Adipose tissue (tissue), 3 donors: ENCODE data around the gene PAPPA2. TPM values are rescaled to one million over a fixed set of nuclear protein-coding genes. Genes with fewer than 3 reads are reported as not detected.

Source experiments
- H3K27ac ChIP-seq: one replicate; pipeline ENCODE4 v1.5.1; 2013; ENCODE audit warnings: low read depth, low read length
- WGBS, 3 donors: extraction: QIAGEN DNeasy Blood & Tissue Kit; methylation state at CpG; one replicate each; pipeline ENCODE4 v1.1.7; 2013; 5-methylcytosine and 5-hydroxymethylcytosine counted together
- polyA plus RNA-seq, 3 donors: library from polyadenylated mRNA; stranded (reverse); fragments of 200-250 nt; gene quantifications; one replicate each; pipeline ENCODE4 v1.2.3, GENCODE V29; 2013
- donor health status: healthy with polysubstance abuse.
- donor health status: Bipolar disorder and iron deficiency.
- donor health status: healthy.

The PAPPA2 gene
- polyA plus RNA-seq, 3 donors, result 0.15 to 0.79 (median 0.61) TPM

DNA sequence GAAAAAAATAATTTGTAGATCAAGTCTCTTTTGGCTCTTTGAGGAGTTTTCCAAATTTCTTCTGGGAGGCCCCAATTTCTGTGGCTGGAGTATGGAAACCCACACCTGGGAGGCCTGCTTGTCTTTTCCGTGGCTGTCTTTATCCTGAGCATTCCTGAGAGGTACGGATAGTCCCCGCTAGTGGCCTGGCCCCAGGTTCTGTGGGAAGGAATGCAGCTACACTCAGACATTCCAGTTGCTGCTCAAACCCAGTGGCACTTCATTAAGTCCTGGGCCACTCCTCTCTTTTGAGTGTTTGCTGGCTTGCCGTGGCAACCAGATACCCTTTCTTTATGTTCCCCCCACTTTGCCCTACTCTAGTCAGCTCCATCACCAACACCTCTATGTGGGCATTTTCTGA lies 391.1 kb downstream of the PAPPA2 start:
- 89 to 98% (median 93%) methylated on average over 4 of the region's 4 CpGs for WGBS, 3 donors
- H3K27ac ChIP-seq, result no peak overlapping the region

DNA sequence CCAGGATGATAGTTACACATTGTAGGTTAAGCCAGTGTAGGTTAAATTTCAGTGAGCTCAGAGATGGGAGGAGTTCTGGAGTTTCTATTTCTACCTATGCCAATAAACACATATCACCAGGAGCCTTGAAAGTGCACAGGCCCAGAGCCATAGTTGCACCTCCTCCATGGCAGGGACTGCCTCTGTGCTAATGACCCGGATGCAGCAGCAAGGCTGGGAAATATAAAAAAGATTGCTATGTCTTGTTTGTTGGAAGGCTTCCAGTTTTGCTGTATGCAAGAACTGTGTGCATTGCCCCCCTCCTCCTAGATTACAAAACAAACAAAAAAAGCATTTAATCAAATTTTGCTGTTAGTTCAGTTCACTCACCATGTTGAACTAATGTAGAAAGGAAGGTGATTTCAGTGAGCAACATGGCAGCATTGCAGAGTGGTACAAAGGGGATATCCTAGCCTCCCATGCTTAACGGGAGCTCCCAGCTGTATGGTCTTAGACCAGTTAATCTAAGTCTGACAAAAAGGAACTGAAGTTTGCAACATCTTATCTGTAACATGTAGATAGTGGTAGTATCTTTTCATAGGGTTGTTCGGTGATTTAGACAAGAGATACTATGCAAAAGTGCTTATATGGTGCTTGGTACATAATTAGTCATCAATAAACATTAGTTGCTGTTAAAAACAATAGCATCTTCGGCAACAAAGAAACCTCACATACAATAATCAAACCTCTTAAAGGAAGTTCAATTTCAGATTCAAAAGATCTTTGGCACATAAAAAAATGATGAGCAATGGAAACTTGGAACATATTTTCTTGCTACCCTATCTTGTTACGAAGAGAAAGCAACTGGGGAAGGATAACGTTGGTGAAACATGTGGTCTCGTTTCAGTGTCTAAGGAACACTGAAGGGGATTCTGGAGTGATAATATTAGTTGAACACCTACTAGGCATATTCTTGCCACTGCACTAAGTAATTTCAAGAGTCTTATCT lies 392.1 kb downstream of the PAPPA2 start:
- no peak overlapping the region for H3K27ac ChIP-seq
- 61 to 83% (median 76%) methylated on average over 7 of the region's 7 CpGs for WGBS, 3 donors

DNA sequence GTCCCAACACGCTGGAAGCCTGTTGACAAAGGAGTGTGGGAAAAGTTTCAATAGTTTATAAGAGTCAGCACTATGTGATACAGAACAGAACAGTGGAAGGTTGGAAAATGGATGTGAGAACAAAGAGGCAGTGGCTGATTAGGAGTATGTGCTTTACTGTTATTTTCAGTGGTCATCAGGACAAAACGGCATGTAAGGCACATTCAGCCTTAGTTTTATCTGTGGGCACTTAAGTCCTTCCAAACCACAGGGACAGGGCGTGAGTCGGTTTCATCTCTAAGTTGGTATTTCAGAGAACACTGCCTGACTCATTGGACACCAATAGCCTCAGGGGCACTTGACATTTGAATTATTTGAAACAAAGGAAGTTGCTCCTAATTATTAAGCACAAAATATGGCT lies 394.7 kb downstream of the PAPPA2 start:
- 74 to 75% (median 75%) methylated on average over 4 of the region's 4 CpGs for WGBS, 3 donors

GRCh38 chr1:176858433-176858916 lies 395.5 kb downstream of the PAPPA2 start:
- no peak overlapping the region for H3K27ac ChIP-seq
- 65 to 66% (median 65%) methylated on average over 4 of the region's 4 CpGs for WGBS, 3 donors

More for the DNA sequence above, 394.7 kb downstream of the PAPPA2 start:
- no peak overlapping the region for H3K27ac ChIP-seq

DNA sequence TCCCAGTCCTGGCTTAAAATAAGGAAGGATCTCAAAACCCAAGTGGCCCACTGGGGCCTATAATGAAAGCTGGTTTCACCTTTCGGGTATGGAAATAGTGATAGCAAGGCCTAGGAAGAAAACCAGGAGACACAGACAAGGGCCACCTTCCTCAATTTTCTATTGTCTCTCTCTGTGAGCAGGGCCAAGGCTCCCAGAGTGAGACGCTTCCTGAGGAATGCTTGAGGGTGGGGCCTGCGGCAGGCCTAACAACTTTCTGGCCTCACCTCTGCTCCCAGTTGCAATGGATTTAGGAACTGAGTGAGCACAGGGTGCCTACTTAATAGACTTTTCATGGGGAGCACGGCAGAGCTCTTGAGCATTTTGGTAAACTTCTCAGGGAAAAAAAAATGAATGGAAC lies 400.6 kb downstream of the PAPPA2 start:
- H3K27ac ChIP-seq, result no peak overlapping the region
- 77 to 87% (median 86%) methylated on average over 4 of the region's 4 CpGs for WGBS, 3 donors

DNA sequence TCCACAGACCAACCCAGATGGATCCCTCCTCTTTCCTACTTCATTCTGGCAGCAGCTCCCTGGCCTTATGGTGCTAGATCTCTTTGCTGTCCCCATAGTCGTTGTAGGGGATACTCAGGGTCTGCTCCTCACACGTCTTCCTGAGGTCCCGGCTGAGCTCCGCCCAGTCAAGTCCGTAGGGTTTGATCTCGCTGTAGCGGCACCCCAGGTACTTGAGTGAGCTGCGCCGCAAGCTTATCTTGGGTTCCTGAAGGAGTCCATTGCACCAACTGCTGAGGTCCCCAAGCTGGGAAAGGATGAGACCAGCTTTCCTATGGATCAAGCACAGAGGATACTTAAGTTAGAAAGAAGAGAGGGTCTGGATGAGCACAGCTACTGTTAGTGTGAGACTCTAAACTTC lies 401.2 kb downstream of the PAPPA2 start:
- 87 to 91% (median 88%) methylated on average over 9 of the region's 9 CpGs for WGBS, 3 donors
- no peak overlapping the region for H3K27ac ChIP-seq

- H3K27ac ChIP-seq, result no peak overlapping the region
- 69 to 74% (median 71%) methylated on average over 1 of the region's 1 CpG for WGBS, 3 donors
Observed at GRCh38 chr1:176866011-176866714, 403.2 kb downstream of the PAPPA2 start.

DNA sequence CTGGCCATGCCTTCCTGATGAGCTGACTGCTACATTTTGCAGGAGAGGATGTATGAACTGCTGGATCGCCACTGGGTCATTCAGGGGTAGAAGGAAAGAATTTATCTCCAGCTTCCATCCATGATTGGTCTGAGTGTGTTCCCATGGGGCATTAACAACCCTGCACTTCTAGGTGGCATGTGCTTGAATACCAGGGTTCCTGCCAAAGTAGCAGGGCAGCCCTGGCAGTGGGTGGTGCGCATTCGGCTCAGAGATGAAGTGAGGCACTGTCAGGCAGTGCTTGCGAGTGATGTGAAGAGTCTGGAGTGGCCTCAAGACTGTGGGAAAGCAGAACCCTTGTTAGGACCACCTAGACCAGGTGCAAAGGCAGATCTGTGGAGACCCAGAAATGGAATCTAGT lies 406.6 kb downstream of the PAPPA2 start:
- no peak overlapping the region for H3K27ac ChIP-seq
- WGBS, 3 donors, result 92 to 94% (median 93%) methylated on average over 4 of the region's 4 CpGs

- WGBS, 3 donors, result 78 to 85% (median 83%) methylated on average over 4 of the region's 4 CpGs
- no peak overlapping the region for H3K27ac ChIP-seq
Observed at GRCh38 chr1:176876966-176877515, 414.1 kb downstream of the PAPPA2 start.

DNA sequence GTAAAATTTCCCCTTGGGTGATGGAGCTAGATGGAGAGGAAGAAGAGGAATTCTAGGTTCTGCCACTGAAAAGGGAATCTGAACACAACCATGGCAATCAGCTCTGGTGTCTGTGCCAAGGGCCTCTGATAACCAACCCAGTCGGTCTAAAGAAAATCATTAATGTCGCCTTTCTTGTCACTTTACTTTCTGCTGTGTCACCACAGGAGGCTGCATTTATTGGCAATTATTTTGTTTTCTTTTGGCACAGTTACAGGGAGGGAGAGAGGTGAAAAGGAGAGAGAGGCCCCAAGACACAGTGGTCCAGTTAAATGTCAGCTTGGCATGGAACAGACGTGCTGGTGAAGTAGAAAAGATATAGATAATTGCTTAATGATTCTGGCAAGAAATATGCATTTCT lies 414.6 kb downstream of the PAPPA2 start:
- WGBS, 3 donors, result 39 to 80% (median 75%) methylated on average over 3 of the region's 3 CpGs
- H3K27ac ChIP-seq, result no peak overlapping the region

DNA sequence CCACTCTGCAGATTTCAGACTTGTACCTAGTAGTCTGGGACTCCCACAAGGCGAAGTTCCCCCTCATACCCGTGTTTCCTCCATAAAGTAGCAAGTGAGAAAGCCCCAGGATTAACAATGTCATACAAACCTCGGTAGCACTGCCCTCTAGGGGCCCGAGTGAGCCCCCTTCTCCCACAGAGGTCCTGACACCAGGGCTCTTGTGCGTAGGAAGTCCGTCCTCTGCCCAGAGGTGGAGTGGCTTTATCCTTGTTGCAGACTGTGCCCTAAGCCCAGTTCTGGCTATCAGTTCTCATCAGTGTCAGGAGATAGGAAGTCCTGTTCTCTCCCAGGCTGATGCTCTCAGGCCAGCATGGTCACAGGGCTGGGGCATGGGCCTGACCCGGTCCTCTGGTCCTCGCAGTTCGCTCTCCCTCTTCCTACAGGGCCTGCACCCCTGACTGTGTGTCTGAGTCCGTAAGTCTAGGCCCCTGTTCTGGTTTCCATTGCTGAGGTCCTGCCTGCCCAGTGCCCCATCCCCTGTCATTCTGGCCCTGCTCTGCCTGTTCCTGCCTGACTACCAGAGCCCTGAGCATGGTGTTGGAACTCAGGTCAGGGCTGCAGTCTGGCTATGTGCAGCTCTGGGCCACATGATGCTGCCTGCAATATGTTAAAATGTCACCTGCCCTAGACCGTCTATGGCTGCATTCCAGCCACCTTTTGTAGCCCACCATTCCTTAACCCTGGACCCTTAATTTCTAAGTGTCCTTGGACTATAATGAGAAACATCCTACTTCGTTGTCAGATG lies 416.0 kb downstream of the PAPPA2 start:
- no peak overlapping the region for H3K27ac ChIP-seq
- 77 to 81% (median 78%) methylated on average over 12 of the region's 12 CpGs for WGBS, 3 donors

DNA sequence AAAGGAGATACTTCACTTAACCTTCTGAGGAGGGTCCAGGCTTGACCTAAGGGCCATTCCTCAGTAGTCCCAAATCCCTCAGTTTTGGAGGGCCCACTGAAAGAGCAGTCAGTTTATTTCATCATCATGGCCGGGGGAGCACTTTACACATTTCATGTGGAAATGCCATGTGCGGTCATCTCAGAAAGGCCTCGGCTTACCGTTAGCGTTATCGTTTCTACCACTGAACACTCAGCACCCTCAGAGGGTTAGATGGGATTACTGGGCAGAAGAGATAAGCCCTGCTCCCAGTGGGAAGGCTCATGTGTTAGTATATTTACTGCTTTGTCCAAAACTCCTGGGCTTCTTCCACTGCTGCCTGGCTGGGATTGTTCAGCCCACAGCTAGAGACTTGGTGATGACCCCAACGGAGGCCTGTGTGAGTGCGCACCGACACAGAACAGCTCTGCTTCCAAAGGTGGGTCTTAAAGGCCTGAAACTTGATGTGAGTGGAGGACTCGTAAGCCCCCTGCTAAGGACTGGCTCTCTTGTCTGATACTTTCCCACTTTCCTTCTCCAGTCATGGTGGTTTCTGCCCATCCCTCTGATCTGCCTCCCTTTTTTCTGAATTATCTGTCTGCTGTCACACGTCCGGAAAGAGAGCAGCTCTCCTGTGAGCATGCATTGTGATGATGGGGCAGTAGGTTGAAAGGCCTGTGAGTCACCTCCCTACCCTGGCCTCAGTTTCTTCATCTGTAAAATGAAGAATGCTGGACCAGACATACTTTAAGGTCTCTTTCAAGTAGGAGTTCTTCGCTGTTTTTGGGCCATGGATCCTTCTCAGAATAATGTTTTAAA lies 417.0 kb downstream of the PAPPA2 start:
- WGBS, 3 donors, result 88 to 95% (median 94%) methylated on average over 13 of the region's 13 CpGs
- H3K27ac ChIP-seq, result no peak overlapping the region

GRCh38 chr1:176880955-176881595 lies 418.1 kb downstream of the PAPPA2 start:
- no peak overlapping the region for H3K27ac ChIP-seq
- WGBS, 3 donors, result 8 to 21% (median 17%) methylated on average over 9 of the region's 9 CpGs

- 68 to 87% (median 77%) methylated on average over 4 of the region's 4 CpGs for WGBS, 3 donors
- no peak overlapping the region for H3K27ac ChIP-seq
Observed at GRCh38 chr1:176884286-176884685, 421.3 kb downstream of the PAPPA2 start.

- WGBS, 3 donors, result 39 to 71% (median 58%) methylated on average over 1 of the region's 1 CpG
- H3K27ac ChIP-seq, result no peak overlapping the region
Observed at GRCh38 chr1:176884911-176885310, 421.9 kb downstream of the PAPPA2 start.

DNA sequence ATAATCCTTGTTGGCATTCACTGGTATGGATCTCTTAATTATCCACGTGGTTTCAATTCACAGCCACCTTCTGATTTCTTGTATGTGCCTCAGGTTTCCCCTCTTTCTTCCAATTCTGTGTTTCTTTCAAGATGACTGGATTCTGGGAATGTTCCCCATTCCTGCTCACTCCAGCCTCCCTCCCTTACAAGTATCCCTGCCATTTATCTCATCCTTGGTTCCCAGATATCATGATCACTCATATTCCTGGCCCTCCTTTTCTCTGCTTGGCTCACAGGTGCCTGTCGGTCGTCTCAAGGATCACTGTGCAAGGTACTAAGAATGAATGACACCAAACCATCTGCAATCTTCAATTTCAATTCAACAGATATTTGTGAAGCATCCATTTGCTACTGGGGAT lies 422.4 kb downstream of the PAPPA2 start:
- H3K27ac ChIP-seq, result no peak overlapping the region
- 57 to 76% (median 70%) methylated on average over 3 of the region's 3 CpGs for WGBS, 3 donors

DNA sequence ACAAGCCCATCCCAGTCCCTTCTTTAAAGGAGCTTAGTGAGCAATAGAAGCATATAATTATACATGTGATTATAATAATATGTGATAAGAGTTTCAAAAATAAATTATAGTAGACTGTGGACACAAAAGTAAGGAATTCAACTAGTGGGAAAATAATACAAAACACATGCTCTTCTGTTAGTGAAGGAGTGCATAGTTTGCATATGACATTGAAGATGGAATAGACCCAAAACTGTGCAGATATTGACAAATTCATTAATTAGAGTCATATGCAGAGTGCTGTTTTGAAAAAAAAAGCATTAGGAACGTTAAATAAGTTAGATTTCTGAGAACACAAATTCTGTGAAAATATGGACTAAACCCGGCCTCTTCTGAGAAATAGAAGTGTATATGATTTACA lies 422.8 kb downstream of the PAPPA2 start:
- no peak overlapping the region for H3K27ac ChIP-seq
- 55 to 77% (median 57%) methylated on average over 2 of the region's 2 CpGs for WGBS, 3 donors
